GM21526 (cell line): ENCODE data around the gene GALK1.

Source experiments
- ATAC-seq: cut with Tn5 transposase; IDR thresholded peaks from one replicate; pipeline ENCODE4 v1.9.1; 2021; ENCODE audit warnings: moderate library complexity; ENCODE audit not compliant: unreplicated experiment, low FRiP score

GALK1 gene

GRCh38 chr17:75751676-75752404, 13.2 kb downstream of the GALK1 start:
- ATAC-seq: no peak

- ATAC-seq: no peak
These were observed 14.2 kb downstream of the GALK1 start for GRCh38 chr17:75750661-75751423.

- no peak for ATAC-seq
These were observed 15.2 kb downstream of the GALK1 start for GRCh38 chr17:75749545-75750389.

GRCh38 chr17:75748706-75749105, 16.3 kb downstream of the GALK1 start:
- no peak for ATAC-seq

- ATAC-seq: no peak
These were observed 21.3 kb downstream of the GALK1 start for GRCh38 chr17:75743625-75744206.

GRCh38 chr17:75742337-75742736, 22.7 kb downstream of the GALK1 start:
- no peak for ATAC-seq

- no peak for ATAC-seq
These were observed 24.3 kb downstream of the GALK1 start for GRCh38 chr17:75740631-75741077.

GRCh38 chr17:75740215-75740614, 24.8 kb downstream of the GALK1 start:
- ATAC-seq: no peak

GRCh38 chr17:75739801-75740200, 25.2 kb downstream of the GALK1 start:
- no peak for ATAC-seq

GRCh38 chr17:75739174-75739573, 25.8 kb downstream of the GALK1 start:
- no peak for ATAC-seq

GRCh38 chr17:75738218-75738802, 26.7 kb downstream of the GALK1 start:
- no peak for ATAC-seq

GRCh38 chr17:75737133-75737962, 27.6 kb downstream of the GALK1 start:
- no peak for ATAC-seq

GRCh38 chr17:75736173-75736835, 28.7 kb downstream of the GALK1 start:
- ATAC-seq: no peak

- no peak for ATAC-seq
These were observed 30.2 kb downstream of the GALK1 start for GRCh38 chr17:75734674-75735294.

- no peak for ATAC-seq
These were observed 31.5 kb downstream of the GALK1 start for GRCh38 chr17:75733471-75733870.

- ATAC-seq: no peak
These were observed 33.1 kb downstream of the GALK1 start for GRCh38 chr17:75731716-75732498.

GRCh38 chr17:75731086-75731715, 33.8 kb downstream of the GALK1 start:
- ATAC-seq: no peak
